DND-41 (cell line): Measurements from ENCODE around the gene LRIT1.

Experiments
- ATAC-seq: fragments of 200-7000 bp; cut with Tn5 transposase; 3 replicates; pipeline ENCODE4 v1.9.1; 2021; ENCODE audit warnings: low read depth; ENCODE audit not compliant: insufficient read depth
- DNase-seq: peaks from one replicate; pipeline ENCODE4 v3.0.0-alpha.2; 2020
- H2AFZ ChIP-seq: 2 replicates; pipeline ENCODE4 v1.6.0; 2012; ENCODE audit warnings: low read depth, low read length
- H3K27ac ChIP-seq: 2 replicates; pipeline ENCODE4 v1.5.1; 2012; ENCODE audit warnings: low read length, inconsistent platforms
- H3K27me3 ChIP-seq: fragments of 200-600 bp; sonication (generic); 2 replicates; pipeline ENCODE4 v1.6.0; 2012; ENCODE audit warnings: low read length, mild to moderate bottlenecking, inconsistent platforms; ENCODE audit not compliant: insufficient read depth, poor library complexity
- H3K36me3 ChIP-seq: 2 replicates; pipeline ENCODE4 v1.5.1; 2012; ENCODE audit warnings: low read length, inconsistent platforms; ENCODE audit not compliant: insufficient read depth
- H3K4me1 ChIP-seq: 2 replicates; pipeline ENCODE4 v1.5.1; 2012; ENCODE audit warnings: mild to moderate bottlenecking, low read length; ENCODE audit not compliant: insufficient read depth
- H3K4me2 ChIP-seq: 2 replicates; pipeline ENCODE4 v1.6.0; 2012; ENCODE audit warnings: mild to moderate bottlenecking, moderate library complexity, low read length, inconsistent platforms; ENCODE audit not compliant: insufficient read depth
- H3K4me3 ChIP-seq, 2 experiments: fragments of 200-600 bp in 1 of 2; shearing (Covaris generic) in 1 of 2; 2 replicates each; pipeline ENCODE4 v1.5.1; 2012 to 2016; ENCODE audit warnings: inconsistent platforms in 2 of 2, low read length in 2 of 2, mild to moderate bottlenecking in 2 of 2, low read depth in 1 of 2, moderate library complexity in 1 of 2
- H3K79me2 ChIP-seq: 2 replicates; pipeline ENCODE4 v1.6.0; 2012; ENCODE audit warnings: low read length, inconsistent platforms; ENCODE audit not compliant: insufficient read depth
- H3K9ac ChIP-seq: 2 replicates; pipeline ENCODE4 v1.6.0; 2012; ENCODE audit warnings: low read depth, mild to moderate bottlenecking, inconsistent platforms, low read length, moderate library complexity
- H3K9me3 ChIP-seq: 2 replicates; pipeline ENCODE4 v1.5.1; 2012; ENCODE audit warnings: low read length, moderate library complexity, mild to moderate bottlenecking, inconsistent platforms; ENCODE audit not compliant: insufficient read depth, severe bottlenecking
- H4K20me1 ChIP-seq: 2 replicates; pipeline ENCODE4 v1.6.0; 2012; ENCODE audit warnings: low read length; ENCODE audit not compliant: insufficient read depth
- EZH2 ChIP-seq: IDR thresholded peaks from 3 replicates; pipeline ENCODE4 v1.6.1; 2012; ENCODE audit warnings: borderline replicate concordance, low read depth, mild to moderate bottlenecking, moderate library complexity, low read length, inconsistent platforms; ENCODE audit not compliant: severe bottlenecking
- TF ChIP-seq, protein P1 (sequence below): IDR thresholded peaks from 2 replicates; pipeline ENCODE4 v1.5.1; 2012; ENCODE audit warnings: borderline replicate concordance, low read length, moderate library complexity, mild to moderate bottlenecking; ENCODE audit not compliant: poor library complexity, severe bottlenecking; ENCODE audit errors: extremely low read depth

LRIT1 gene

GRCh38 chr10:84243759-84244158, 2.4 kb upstream of the LRIT1 start:
- Histone ChIP-seq H3K36me3 (no peaks in the 10 kb centered on the region), H3K4me1 (no peaks in the 10 kb centered on the region), H3K27me3 (peaks cover 10% of the 10 kb centered on the region), H3K79me2 (no peaks in the 10 kb centered on the region), H4K20me1 (no peaks in the 10 kb centered on the region), H3K27ac (no peak overlapping the region), H3K9me3 (no peaks in the 10 kb centered on the region), H3K4me2 (no peak overlapping the region), H2AFZ (no peak overlapping the region), H3K9ac (no peak overlapping the region), H3K4me3 (no peak overlapping the region)
- DNase-seq (no peak), ATAC-seq (no peak)
- TF ChIP-seq, protein P1, sequence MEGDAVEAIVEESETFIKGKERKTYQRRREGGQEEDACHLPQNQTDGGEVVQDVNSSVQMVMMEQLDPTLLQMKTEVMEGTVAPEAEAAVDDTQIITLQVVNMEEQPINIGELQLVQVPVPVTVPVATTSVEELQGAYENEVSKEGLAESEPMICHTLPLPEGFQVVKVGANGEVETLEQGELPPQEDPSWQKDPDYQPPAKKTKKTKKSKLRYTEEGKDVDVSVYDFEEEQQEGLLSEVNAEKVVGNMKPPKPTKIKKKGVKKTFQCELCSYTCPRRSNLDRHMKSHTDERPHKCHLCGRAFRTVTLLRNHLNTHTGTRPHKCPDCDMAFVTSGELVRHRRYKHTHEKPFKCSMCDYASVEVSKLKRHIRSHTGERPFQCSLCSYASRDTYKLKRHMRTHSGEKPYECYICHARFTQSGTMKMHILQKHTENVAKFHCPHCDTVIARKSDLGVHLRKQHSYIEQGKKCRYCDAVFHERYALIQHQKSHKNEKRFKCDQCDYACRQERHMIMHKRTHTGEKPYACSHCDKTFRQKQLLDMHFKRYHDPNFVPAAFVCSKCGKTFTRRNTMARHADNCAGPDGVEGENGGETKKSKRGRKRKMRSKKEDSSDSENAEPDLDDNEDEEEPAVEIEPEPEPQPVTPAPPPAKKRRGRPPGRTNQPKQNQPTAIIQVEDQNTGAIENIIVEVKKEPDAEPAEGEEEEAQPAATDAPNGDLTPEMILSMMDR, result no peak
- no peak for TF ChIP-seq EZH2

DNA sequence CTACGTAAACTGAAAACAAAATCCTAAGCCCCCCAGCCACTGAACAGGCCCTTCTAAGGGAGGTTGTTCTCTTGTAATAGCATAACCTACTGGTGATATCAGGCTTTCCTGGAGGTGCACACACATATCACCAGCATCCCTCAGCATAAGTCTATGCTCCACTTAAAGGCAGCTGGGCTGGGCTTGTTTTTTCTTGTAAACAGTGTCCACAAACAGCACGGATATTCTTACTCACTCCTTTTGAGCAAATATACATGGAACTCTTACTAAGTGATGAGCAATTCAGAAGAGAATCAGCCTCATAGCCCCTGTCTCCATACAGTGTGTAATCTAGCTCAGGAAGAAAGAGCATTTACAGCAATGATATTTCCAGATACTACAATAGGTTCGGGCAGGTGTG, 2.4 kb downstream of the LRIT1 start:
- Histone ChIP-seq H3K9ac (no peak overlapping the region), H3K36me3 (no peaks in the 10 kb centered on the region), H3K79me2 (no peaks in the 10 kb centered on the region), H3K4me1 (no peaks in the 10 kb centered on the region), H3K9me3 (no peaks in the 10 kb centered on the region), H4K20me1 (no peaks in the 10 kb centered on the region), H3K4me2 (no peak overlapping the region), H2AFZ (no peak overlapping the region), H3K27me3 (peaks cover 8% of the 10 kb centered on the region), H3K4me3 (no peak overlapping the region), H3K27ac (no peak overlapping the region)
- TF ChIP-seq, protein P1, result no peak
- no peak for TF ChIP-seq EZH2
- DNase-seq (no peak), ATAC-seq (no peak)

- no peaks in the 10 kb centered on the region for H3K4me1 ChIP-seq
- H3K4me2 ChIP-seq, result no peak overlapping the region
- H4K20me1 ChIP-seq, result no peaks in the 10 kb centered on the region
- no peak overlapping the region for H3K27ac ChIP-seq
- H3K36me3 ChIP-seq, result no peaks in the 10 kb centered on the region
- no peaks in the 10 kb centered on the region for H3K9me3 ChIP-seq
- no peak for TF ChIP-seq EZH2
- TF ChIP-seq, protein P1, result no peak
- H3K79me2 ChIP-seq, result no peaks in the 10 kb centered on the region
- H3K4me3 ChIP-seq, result no peak overlapping the region
- H3K9ac ChIP-seq, result no peak overlapping the region
- peaks cover 5% of the 10 kb centered on the region for H3K27me3 ChIP-seq
- H2AFZ ChIP-seq, result no peak overlapping the region
- ATAC-seq (no peak), DNase-seq (no peak)
Measured at GRCh38 chr10:84237199-84238051, 3.9 kb downstream of the LRIT1 start.

DNA sequence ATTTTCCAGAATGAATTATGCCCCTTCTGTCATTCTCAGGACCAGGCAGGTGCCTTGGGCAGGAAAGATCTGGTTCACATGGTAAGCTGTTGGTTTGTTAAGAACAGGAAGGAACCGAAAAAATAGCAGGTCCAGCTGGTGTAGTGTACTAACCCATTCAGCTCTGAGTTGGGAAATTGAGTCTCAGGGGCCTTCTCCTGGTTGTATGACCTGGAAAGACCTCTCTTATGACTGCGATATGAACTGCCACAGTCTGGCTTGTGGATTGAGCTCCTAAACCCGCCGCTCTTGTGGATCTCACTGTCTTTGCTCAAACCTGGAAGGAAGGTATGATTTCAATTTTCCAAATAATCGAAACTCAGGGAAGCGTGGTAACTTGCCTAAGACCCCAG, 4.5 kb downstream of the LRIT1 start:
- peaks cover 5% of the 10 kb centered on the region for H3K27me3 ChIP-seq
- H3K27ac ChIP-seq, result no peak overlapping the region
- DNase-seq (no peak), ATAC-seq (no peak)
- no peak for TF ChIP-seq EZH2
- TF ChIP-seq, protein P1, result no peak
- H3K4me1 ChIP-seq, result no peaks in the 10 kb centered on the region
- no peak overlapping the region for H2AFZ ChIP-seq
- no peaks in the 10 kb centered on the region for H4K20me1 ChIP-seq
- no peak overlapping the region for H3K9ac ChIP-seq
- H3K4me3 ChIP-seq, result no peak overlapping the region
- no peak overlapping the region for H3K4me2 ChIP-seq
- no peaks in the 10 kb centered on the region for H3K36me3 ChIP-seq
- H3K79me2 ChIP-seq, result no peaks in the 10 kb centered on the region
- no peaks in the 10 kb centered on the region for H3K9me3 ChIP-seq
